Kidney epithelial cell (primary cell): Measurements from ENCODE around the gene KLK13. TPM values are rescaled to one million over a fixed set of nuclear protein-coding genes. Genes with fewer than 3 reads are reported as not detected.

Experiments
- DNase-seq: peaks from one replicate; pipeline ENCODE4 v3.0.0-alpha.2; 2010; ENCODE audit warnings: low read depth
- H3K27me3 ChIP-seq: 2 replicates; pipeline ENCODE4 v1.6.0; 2011; ENCODE audit warnings: low read length; ENCODE audit not compliant: control insufficient read depth, insufficient read depth
- H3K36me3 ChIP-seq: 2 replicates; pipeline ENCODE4 v1.5.1; 2011; ENCODE audit warnings: low read length; ENCODE audit not compliant: control insufficient read depth, insufficient read depth
- H3K4me3 ChIP-seq: 2 replicates; pipeline ENCODE4 v1.5.1; 2011; ENCODE audit warnings: low read depth, mild to moderate bottlenecking, control low read depth, low read length
- total RNA-seq: library from RNA; depleted of rRNA; stranded (reverse); fragments of >200 nt; gene quantifications from 2 replicates; pipeline ENCODE4 v1.2.3, GENCODE V29; 2015
- TF ChIP-seq, protein P1 (sequence below): IDR thresholded peaks from 2 replicates; pipeline ENCODE4 v1.5.1; 2011; ENCODE audit warnings: mild to moderate bottlenecking, moderate library complexity, low read length, control low read depth, inconsistent platforms; ENCODE audit not compliant: insufficient read depth, poor library complexity, severe bottlenecking

The KLK13 gene
- total RNA-seq, 1 donor from 2014 or later = 0.08 TPM

- Histone ChIP-seq H3K36me3 (no peaks in the 10 kb centered on the region), H3K4me3 (no peak overlapping the region), H3K27me3 (peaks cover 2% of the 10 kb centered on the region)
- TF ChIP-seq, protein P1, sequence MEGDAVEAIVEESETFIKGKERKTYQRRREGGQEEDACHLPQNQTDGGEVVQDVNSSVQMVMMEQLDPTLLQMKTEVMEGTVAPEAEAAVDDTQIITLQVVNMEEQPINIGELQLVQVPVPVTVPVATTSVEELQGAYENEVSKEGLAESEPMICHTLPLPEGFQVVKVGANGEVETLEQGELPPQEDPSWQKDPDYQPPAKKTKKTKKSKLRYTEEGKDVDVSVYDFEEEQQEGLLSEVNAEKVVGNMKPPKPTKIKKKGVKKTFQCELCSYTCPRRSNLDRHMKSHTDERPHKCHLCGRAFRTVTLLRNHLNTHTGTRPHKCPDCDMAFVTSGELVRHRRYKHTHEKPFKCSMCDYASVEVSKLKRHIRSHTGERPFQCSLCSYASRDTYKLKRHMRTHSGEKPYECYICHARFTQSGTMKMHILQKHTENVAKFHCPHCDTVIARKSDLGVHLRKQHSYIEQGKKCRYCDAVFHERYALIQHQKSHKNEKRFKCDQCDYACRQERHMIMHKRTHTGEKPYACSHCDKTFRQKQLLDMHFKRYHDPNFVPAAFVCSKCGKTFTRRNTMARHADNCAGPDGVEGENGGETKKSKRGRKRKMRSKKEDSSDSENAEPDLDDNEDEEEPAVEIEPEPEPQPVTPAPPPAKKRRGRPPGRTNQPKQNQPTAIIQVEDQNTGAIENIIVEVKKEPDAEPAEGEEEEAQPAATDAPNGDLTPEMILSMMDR = no peak
- DNase-seq = no peak
These were observed 18.3 kb upstream of the KLK13 start for GRCh38 chr19:51083181-51083580.

DNA sequence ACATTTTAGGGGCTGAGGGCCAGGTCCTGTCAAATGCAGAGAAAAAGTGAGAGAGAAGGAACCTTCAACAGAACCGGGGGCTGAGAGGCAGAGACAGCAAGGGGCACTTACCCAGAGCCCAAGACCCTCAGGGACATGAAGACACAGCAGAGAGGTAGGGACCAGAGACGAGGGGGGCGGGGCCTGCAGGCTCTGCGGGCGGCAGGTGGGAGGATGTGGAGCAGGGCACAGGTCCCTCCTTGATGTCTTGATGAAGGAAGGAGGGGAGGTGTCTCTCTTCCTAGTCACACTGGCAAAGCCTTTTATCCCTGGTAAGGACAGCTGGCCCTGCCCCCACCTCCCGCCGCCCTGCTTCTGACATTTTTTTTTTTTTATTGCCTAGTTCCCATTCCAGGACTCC is 17.7 kb upstream of the KLK13 start, which contains the start of gene KLK14:
TSS of gene KLK14 (minus strand) at position 277 of the 400 bp plus-strand sequence. CDS start at position 4, 273 bp downstream.
- TF ChIP-seq, protein P1 = no peak
- Histone ChIP-seq H3K27me3 (peaks cover 2% of the 10 kb centered on the region), H3K4me3 (no peak within 1 kb of the TSS), H3K36me3 (no peaks in the 10 kb centered on the region)
- no peak for DNase-seq

DNA sequence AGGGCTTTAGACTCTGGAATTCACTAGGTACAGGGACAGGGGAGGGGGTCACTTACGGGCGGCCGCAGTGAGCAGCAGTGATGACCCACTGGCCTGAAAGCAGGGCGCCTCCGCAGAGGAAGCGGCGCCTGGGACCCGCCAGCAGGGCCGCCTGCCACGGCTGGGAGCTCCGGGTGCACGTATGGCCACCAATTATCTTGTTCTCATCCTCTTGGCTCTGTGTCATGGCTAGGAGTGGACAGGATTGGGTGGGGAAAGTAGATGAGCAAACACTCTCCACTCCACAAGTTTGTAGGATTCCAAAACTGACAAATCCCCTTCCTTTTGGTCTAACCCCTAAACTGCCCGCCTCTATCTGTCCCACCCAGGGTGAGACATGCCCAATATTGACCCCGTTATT is 16.6 kb upstream of the KLK13 start:
- TF ChIP-seq, protein P1 = no peak
- Histone ChIP-seq H3K27me3 (peaks cover 4% of the 10 kb centered on the region), H3K36me3 (no peaks in the 10 kb centered on the region), H3K4me3 (no peak overlapping the region)
- no peak for DNase-seq

- H3K36me3 ChIP-seq = no peaks in the 10 kb centered on the region
- TF ChIP-seq, protein P1 = no peak
- DNase-seq = no peak
- peaks cover 4% of the 10 kb centered on the region for H3K27me3 ChIP-seq
- H3K4me3 ChIP-seq = no peak overlapping the region
These were observed 14.7 kb upstream of the KLK13 start for GRCh38 chr19:51079481-51080110.

DNA sequence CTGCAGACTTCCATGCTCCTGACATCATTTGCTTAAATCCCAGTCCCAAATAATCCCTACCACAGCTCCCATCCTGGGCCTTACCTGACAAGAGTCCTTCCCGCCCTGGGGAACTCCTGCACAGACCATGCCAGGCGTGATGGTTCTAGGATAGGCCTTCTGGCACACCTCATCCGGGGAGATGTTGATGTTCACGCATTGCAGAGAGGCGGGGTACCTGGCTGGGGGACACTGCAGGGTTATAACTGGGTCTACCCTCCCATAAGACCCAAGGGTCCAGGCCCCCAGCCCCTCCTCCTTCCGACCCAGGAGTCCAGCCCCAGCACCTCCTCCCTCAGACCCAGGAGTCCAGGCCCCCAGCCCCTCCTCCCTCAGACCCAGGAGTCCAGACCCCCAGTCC is 13.8 kb upstream of the KLK13 start:
- H3K36me3 ChIP-seq = no peaks in the 10 kb centered on the region
- H3K4me3 ChIP-seq = no peak overlapping the region
- TF ChIP-seq, protein P1 = no peak
- no peak for DNase-seq
- peaks cover 4% of the 10 kb centered on the region for H3K27me3 ChIP-seq

- Histone ChIP-seq H3K4me3 (no peak overlapping the region), H3K27me3 (peaks cover 2% of the 10 kb centered on the region), H3K36me3 (no peaks in the 10 kb centered on the region)
- DNase-seq = no peak
- TF ChIP-seq, protein P1 = no peak
These were observed 13.2 kb upstream of the KLK13 start for GRCh38 chr19:51078104-51078503.
